ENCODE measurements around the gene MC3R.

Gene MC3R

GRCh38 chr20:56278196-56278595 lies 29.7 kb downstream of the MC3R start:
- Histone ChIP-seq H3K4me1 (ENCODE audit: insufficient read depth, low read length) (no peaks in the 10 kb centered on the region), H3K9me3 (ENCODE audit: control insufficient read depth, insufficient read depth, low read length) (no peaks in the 10 kb centered on the region), H3K9ac (ENCODE audit: low read depth, low read length) (no peak overlapping the region)

GRCh38 chr20:56285496-56285895 lies 37.0 kb downstream of the MC3R start:
- Histone ChIP-seq H3K9ac (ENCODE audit: low read depth, low read length) (no peak overlapping the region), H3K9me3 (ENCODE audit: control insufficient read depth, insufficient read depth, low read length) (no peaks in the 10 kb centered on the region), H3K4me1 (ENCODE audit: insufficient read depth, low read length) (no peaks in the 10 kb centered on the region), H3K36me3 (ENCODE audit: insufficient read depth, low read length) (no peaks in the 10 kb centered on the region)

More at GRCh38 chr20:56278196-56278595, 29.7 kb downstream of the MC3R start:
- H3K36me3 ChIP-seq (ENCODE audit: insufficient read depth, low read length): no peaks in the 10 kb centered on the region

- H3K4me1 ChIP-seq (ENCODE audit: insufficient read depth, low read length): no peaks in the 10 kb centered on the region
- no peaks in the 10 kb centered on the region for H3K9me3 ChIP-seq (ENCODE audit: control insufficient read depth, insufficient read depth, low read length)
- H3K36me3 ChIP-seq (ENCODE audit: insufficient read depth, low read length): no peaks in the 10 kb centered on the region
- H3K9ac ChIP-seq (ENCODE audit: low read depth, low read length): no peak overlapping the region
These were observed 41.1 kb downstream of the MC3R start for GRCh38 chr20:56289652-56290051.

GRCh38 chr20:56299362-56299761 lies 50.8 kb downstream of the MC3R start:
- Histone ChIP-seq H3K9me3 (ENCODE audit: control insufficient read depth, insufficient read depth, low read length) (no peaks in the 10 kb centered on the region), H3K9ac (ENCODE audit: low read depth, low read length) (no peak overlapping the region), H3K4me1 (ENCODE audit: insufficient read depth, low read length) (no peaks in the 10 kb centered on the region), H3K36me3 (ENCODE audit: insufficient read depth, low read length) (no peaks in the 10 kb centered on the region)
